ENCODE measurements around the gene STX8.

The STX8 gene

DNA sequence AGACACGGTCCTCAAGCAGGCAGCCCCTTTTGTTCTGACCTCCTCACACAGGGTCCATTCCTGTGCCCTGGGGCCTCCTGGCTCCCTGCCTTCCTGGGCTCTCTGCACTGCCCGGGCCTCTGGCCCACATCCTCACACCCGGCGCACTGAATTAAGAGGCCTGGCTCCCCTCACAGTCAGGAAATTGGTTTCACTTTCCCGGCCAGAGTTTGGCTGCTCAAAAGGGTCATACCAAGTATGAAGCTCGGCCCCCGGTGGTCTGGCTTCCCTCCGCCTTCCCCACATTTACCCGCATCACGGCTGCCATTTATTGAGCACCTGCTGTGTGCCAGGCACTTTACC, 334.3 kb downstream of the STX8 start:
- TF ChIP-seq, protein P1, sequence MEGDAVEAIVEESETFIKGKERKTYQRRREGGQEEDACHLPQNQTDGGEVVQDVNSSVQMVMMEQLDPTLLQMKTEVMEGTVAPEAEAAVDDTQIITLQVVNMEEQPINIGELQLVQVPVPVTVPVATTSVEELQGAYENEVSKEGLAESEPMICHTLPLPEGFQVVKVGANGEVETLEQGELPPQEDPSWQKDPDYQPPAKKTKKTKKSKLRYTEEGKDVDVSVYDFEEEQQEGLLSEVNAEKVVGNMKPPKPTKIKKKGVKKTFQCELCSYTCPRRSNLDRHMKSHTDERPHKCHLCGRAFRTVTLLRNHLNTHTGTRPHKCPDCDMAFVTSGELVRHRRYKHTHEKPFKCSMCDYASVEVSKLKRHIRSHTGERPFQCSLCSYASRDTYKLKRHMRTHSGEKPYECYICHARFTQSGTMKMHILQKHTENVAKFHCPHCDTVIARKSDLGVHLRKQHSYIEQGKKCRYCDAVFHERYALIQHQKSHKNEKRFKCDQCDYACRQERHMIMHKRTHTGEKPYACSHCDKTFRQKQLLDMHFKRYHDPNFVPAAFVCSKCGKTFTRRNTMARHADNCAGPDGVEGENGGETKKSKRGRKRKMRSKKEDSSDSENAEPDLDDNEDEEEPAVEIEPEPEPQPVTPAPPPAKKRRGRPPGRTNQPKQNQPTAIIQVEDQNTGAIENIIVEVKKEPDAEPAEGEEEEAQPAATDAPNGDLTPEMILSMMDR (IDR thresholded peaks at IDR 0.05; ENCODE audit: insufficient read depth, low read depth, low read length, missing control alignments) = no peak
- H3K4me3 ChIP-seq (ENCODE audit: low read length) = no peak overlapping the region
- DNase-seq (ENCODE audit: low read depth) = no peak

DNA sequence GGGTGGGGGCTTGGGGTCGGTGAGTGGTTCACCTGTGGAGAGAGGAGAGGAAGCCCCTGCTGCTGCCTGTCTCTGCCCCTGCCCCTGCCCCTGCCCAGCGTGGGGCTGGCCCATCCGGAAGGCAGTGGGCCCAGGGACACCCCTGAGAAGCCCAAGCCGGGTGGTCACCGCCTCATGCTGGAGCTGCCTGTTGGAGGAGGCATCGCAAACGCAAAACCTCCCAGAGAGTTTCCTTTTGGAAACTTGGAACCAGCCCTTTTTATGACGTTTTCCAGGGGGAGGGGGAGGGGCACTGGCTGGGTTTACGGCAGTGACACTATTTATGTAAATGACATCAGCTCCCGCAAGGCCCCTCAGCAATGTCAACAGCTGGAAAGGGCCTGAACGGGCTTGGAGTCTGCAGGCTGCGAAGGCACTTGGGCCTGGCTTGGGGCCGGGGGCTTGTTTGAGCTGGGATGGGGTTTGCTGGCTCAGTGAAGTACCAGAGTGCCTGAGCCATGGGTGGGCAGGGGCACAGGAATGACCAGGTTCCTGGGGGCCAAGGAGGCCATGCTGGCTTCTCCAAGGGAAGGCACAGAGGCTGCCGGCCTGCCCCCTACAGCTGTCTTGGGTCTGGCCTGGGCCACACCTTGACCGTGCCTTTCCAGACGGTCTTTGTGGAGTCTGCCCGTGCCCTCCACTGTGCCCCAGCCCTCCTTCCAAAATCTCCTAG, 334.8 kb downstream of the STX8 start:
- TF ChIP-seq, protein P1 (IDR thresholded peaks at IDR 0.05; ENCODE audit: insufficient read depth, low read depth, low read length, missing control alignments) = no peak
- no peak overlapping the region for H3K4me3 ChIP-seq (ENCODE audit: low read length)
- no peak for DNase-seq (ENCODE audit: low read depth)

DNA sequence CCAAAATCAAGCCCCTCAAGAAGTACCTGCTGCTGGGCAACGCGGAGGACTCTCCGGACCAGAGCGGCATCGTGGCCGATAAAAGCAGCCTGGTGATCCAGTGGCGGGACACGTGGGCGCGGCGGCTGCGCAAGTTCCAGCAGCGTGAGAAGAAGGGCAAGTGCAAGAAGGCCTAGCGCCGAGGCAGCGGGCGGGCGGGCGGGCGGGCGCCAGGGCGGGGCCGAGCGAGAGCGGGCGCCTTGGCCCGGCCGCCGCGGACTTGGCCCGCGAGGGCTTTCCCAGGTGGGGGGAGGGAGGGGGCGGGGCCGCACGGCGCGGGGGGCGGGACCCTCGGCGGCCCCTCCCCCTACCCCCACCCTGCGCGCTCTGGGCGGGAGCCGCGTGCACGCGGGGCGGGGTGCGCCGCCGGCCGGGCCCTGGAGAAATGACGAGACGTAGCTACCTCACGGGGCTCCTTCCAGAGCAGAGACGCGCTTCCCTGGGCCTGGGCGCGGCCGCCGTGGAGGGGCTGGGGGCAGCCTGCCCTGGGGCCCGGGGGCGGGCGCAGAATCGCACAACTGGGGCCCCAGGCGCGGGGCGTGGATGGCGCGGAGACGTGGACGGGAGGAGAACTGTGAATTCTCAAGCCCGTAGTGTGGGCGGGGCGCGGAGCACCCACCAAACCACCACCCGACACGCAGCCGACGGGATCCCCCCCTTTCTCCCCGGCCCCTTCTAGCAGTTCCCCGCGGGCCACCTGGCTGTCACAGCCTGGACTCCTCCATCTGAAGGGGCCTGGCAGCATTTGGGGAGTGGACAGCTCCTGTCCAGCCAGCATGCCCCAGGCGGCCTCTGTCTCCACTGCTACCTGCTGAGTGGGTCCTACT, 335.6 kb downstream of the STX8 start:
- H3K4me3 ChIP-seq (ENCODE audit: low read length) = peak overlapping the region; percentile 34
- TF ChIP-seq, protein P1 (IDR thresholded peaks at IDR 0.05; ENCODE audit: insufficient read depth, low read depth, low read length, missing control alignments) = no peak
- DNase-seq (ENCODE audit: low read depth) = peak; percentile 66

DNA sequence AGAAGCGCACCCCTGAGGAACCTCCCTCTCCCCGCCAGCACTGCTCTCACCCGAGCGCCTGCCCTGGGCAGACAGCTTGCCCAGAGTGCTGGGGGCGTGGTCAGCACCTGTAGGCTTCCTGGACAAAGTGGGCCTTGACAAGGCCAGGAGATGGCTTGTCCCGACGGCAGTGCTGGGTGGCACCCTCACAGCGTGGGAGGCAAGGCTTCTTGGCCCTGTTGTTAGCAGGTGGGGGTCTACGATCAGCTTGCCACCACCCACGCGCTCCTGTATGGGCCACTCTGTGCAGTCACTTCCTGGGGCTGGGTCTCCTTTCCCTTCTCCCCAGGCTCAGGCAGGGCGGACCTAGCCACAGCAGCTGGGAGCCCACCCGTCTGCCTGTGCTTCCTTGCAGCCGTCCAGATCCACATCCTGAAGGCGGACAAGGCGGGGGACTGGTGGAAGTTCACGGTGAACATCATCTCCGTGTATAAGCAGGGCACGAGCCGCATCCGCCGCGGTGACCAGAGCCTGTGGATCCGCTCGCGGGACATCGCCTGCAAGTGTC, 336.3 kb downstream of the STX8 start:
- TF ChIP-seq, protein P1 (IDR thresholded peaks at IDR 0.05; ENCODE audit: insufficient read depth, low read depth, low read length, missing control alignments) = no peak
- H3K4me3 ChIP-seq (ENCODE audit: low read length) = peak overlapping the region; percentile 34
- DNase-seq (ENCODE audit: low read depth) = no peak

DNA sequence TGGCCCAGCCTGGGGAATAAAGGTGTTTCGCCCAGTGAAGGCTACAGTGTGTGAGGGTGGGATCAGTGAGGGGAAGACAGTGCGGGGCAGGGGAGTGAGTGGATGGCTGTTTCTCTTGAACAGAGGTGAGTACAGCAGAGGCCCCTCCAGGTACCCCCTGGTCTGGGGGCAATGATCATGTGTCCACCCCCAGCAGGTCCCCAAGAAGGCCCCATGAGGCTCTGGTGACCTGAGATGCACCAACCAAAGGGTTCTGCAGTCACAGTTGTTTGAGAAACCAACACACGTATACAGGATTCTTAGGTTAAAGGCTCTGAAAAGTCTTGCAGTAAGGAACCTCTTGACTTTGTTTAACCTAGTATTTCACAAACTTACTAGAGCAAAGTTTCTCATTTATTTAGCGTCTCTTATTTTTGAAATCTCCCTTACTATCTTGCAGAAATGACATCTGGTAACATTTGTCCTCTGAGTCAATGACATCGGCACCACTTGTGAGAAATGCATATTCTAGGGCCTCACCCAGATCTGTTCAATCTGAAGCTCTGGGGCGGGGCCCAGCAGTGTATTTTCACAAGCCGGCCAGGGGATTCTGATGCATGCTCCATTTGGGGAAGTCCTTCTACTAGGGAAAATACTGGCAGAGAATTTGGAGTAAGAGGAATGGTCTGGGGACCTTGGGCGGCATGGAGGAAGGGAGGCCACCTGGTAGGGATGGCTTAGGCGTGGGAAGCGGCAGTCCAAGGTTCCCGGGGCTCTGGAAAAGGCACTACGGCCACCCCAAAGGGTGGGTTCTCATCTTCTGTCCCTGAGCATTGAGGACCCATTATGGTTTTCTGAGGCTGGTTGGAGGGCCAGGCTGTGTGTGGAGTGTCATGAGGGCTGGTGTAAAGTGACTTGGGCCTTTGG, 337.0 kb downstream of the STX8 start:
- TF ChIP-seq, protein P1 (IDR thresholded peaks at IDR 0.05; ENCODE audit: insufficient read depth, low read depth, low read length, missing control alignments) = no peak
- no peak for DNase-seq (ENCODE audit: low read depth)
- H3K4me3 ChIP-seq (ENCODE audit: low read length) = no peak overlapping the region

DNA sequence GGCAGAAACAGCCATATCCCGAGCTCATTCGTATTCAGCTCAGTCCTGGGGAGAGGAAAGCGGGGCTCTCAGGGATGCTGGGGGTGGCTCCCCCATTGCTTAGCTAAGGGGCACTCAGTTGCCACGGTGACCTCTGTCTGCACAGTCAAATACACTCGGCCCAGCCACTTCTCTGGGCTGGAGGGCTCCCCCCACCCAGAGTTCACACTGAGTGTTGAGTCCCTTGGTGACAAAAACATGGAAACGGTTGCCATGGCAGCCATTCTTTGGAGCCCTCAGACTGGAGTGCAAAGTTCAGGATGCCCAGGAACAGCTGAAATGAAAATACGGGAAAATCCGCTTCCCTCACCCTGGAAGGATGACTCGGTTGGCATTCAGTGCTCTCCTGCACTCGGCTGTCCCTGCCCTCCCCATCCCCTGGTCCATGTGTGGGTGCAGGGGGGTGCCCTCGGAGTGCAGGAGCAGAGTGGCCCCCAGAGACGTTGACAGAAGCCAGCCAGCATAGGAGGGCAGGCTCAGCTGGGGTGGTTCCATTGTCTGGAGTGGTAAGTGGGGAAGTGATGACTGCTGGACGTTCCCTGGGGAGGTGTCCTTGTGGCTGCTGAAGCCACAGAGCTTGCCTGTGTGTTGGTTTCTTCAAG, 337.8 kb downstream of the STX8 start:
- DNase-seq (ENCODE audit: low read depth) = no peak
- TF ChIP-seq, protein P1 (IDR thresholded peaks at IDR 0.05; ENCODE audit: insufficient read depth, low read depth, low read length, missing control alignments) = no peak
- H3K4me3 ChIP-seq (ENCODE audit: low read length) = no peak overlapping the region
